Ectodermal cell (in vitro differentiated cells): Measurements from ENCODE around the gene PPFIA1.
A peak's percentile ranks its signal among the peaks of the same experiment; 100 is the strongest.

Source experiments
- H3K27ac ChIP-seq: 2 replicates; pipeline ENCODE4 v1.7.0; 2013; ENCODE audit warnings: mild to moderate bottlenecking, low read depth, low read length; ENCODE audit not compliant: insufficient read depth, poor library complexity, severe bottlenecking
- H3K27me3 ChIP-seq: 2 replicates; pipeline ENCODE4 v1.7.0; 2013; ENCODE audit warnings: mild to moderate bottlenecking, low read length; ENCODE audit not compliant: insufficient read depth, control insufficient read depth, poor library complexity, severe bottlenecking
- H3K36me3 ChIP-seq: one replicate; pipeline ENCODE4 v1.7.0; 2013; ENCODE audit warnings: low read length; ENCODE audit not compliant: control insufficient read depth, insufficient read depth
- H3K4me1 ChIP-seq: one replicate; pipeline ENCODE4 v1.7.0; 2013; ENCODE audit warnings: low read length; ENCODE audit not compliant: control insufficient read depth, insufficient read depth
- H3K4me3 ChIP-seq: 2 replicates; pipeline ENCODE4 v1.7.0; 2013; ENCODE audit warnings: low read depth, low read length, control low read depth; ENCODE audit not compliant: insufficient read depth
- H3K9me3 ChIP-seq: 2 replicates; pipeline ENCODE4 v1.7.0; 2013; ENCODE audit warnings: mild to moderate bottlenecking, low read length, moderate library complexity; ENCODE audit not compliant: control insufficient read depth
- WGBS, 2 experiments: methylation state at CpG; one replicate each; pipeline ENCODE4 v1.1.7; 2013; ENCODE audit warnings: missing lambda C conversion rate in 2 of 2; 5-methylcytosine and 5-hydroxymethylcytosine counted together

The PPFIA1 gene

DNA sequence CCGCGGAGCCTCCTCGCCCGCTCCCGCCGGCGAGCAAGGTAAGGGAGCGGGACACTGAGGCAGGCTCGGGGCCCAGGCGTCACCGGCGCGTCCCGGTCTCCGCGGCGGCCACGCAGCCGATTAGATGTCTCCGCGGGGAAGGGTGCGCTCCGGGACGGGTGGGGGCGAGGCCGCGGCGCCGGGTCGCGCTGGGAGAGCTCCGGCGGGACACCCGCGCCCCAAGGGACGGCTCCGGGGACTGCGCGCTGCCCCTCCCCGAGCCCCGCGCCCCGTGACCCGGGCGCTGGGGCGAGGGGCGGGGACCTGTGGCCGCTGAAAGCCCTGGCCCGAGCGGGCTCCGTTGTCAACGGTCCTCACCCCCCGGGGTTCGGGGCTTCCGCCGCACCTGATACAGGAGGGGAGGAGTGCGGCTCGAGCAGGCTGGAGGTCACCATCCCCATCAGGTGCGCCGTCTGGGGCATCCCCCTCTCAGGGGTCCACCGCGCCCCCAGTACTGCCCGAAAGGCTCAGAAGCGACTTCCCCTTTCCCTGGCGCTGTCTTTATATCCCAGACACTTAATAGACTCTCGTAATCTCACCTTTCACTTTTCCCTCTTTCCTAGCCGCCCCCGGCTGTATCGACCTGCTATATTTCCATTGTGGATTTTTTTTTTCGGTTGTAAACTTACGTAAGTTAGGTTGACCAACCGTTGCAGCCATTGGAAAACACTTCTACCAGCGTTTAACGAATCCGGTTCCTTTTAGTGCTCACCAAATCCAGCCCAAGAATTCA, 573 bp downstream of the PPFIA1 start:
- Histone ChIP-seq H3K9me3 (no peaks in the 10 kb centered on the region), H3K27ac (no peak overlapping the region), H3K4me3 (peak overlapping the region; percentile 74), H3K27me3 (peaks cover 11% of the 10 kb centered on the region), H3K4me1 (no peaks in the 10 kb centered on the region), H3K36me3 (peaks cover 11% of the 10 kb centered on the region)
- 1 to 2% methylated on average over 75 of the region's 75 CpGs for WGBS, 2 experiments

DNA sequence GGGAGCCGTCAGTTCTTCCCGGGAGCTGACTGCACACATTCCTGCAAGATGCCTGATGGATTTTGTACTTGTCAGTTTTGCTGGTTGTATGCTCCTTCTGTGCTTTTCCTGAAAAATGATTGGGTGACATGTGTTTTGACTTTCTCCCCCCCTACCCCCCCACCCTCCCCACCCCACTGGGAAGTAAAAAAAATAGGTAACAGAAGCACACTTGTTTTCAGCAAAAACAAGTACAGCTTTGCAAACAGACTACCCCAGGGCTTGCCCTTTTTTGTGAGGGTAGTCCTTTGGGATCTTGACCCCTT, 1.1 kb downstream of the PPFIA1 start:
- Histone ChIP-seq H3K27ac (no peak overlapping the region), H3K9me3 (no peaks in the 10 kb centered on the region), H3K4me3 (peak overlapping the region; percentile 74), H3K36me3 (peaks cover 11% of the 10 kb centered on the region), H3K27me3 (peaks cover 11% of the 10 kb centered on the region), H3K4me1 (no peaks in the 10 kb centered on the region)
- 20 to 39% methylated on average over 2 of the region's 2 CpGs for whole genome bisulfite sequencing, 2 experiments

DNA sequence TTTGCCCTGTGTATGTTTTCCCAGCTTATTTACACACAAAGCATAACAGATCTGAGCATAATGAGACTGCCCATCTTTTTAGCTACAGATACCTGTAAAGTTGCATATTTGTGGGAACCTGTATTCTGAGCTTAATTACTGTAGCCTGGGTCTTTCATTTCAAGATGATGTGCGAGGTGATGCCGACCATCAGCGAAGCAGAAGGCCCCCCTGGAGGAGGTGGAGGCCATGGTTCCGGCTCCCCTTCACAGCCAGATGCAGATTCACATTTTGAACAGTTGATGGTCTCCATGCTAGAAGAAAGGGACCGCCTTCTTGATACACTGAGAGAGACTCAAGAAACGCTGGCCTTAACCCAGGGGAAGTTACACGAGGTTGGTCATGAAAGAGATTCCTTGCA, 1.5 kb downstream of the PPFIA1 start:
- H3K4me1 ChIP-seq = no peaks in the 10 kb centered on the region

DNA sequence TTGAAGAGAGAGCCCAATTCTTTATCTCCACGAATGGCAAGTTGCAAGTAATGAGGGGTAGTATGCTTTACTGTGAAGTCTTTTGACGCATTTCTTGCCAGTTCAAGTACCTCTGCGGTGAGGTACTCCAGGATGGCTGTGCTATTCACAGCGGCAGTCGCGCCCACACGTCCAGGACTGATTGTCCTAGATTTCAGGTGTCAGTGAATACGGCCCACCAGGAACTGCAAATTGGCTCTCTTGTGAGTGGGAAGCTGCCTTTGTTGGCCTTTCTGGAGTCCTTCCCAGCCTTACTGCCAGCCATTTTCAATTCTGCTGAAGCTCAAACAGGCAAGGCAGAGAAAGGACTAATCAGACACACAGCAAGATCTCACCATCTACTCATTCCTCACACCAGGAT, 8.5 kb downstream of the PPFIA1 start:
- H3K36me3 ChIP-seq = peaks cover 8% of the 10 kb centered on the region
- no peaks in the 10 kb centered on the region for H3K27me3 ChIP-seq
- 96% methylated on average over 8 of the region's 8 CpGs for WGBS, 2 experiments
- H3K4me1 ChIP-seq = peaks cover 3% of the 10 kb centered on the region
- no peaks in the 10 kb centered on the region for H3K9me3 ChIP-seq
- no peak overlapping the region for H3K27ac ChIP-seq
- H3K4me3 ChIP-seq = no peak overlapping the region

More for the DNA sequence above, 1.5 kb downstream of the PPFIA1 start:
- H3K36me3 ChIP-seq = peaks cover 11% of the 10 kb centered on the region
- no peak overlapping the region for H3K27ac ChIP-seq
- H3K9me3 ChIP-seq = no peaks in the 10 kb centered on the region
- 86 to 90% methylated on average over 7 of the region's 7 CpGs for whole genome bisulfite sequencing, 2 experiments
- H3K27me3 ChIP-seq = peaks cover 11% of the 10 kb centered on the region
- H3K4me3 ChIP-seq = no peak overlapping the region

DNA sequence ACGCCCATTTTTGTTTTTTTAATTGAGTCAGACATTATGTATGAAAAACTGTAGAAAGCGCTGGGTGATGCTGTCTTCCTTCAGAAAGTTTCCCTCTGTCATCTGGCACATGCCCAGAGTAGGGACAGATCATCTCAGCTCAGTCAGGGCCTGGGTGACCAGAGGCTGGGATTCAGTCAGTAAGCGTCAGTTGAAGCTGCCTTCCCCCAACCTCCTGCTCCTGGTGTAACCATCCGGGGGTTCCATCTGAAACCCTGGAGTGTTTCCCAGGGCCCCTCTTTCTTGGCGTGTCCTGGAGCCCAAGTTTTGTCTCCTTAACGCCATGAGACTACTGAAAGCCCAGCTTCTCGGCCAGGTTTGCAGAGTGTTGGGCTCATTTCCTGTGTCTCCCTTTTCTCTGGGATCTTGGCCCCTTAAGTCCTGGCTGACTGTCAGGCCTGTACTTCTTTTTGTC, 10.7 kb downstream of the PPFIA1 start:
- H3K27ac ChIP-seq = no peak overlapping the region
- peaks cover 7% of the 10 kb centered on the region for H3K36me3 ChIP-seq
- H3K27me3 ChIP-seq = no peaks in the 10 kb centered on the region
- 90 to 91% methylated on average over 7 of the region's 7 CpGs for WGBS, 2 experiments
- H3K4me3 ChIP-seq = no peak overlapping the region
- H3K9me3 ChIP-seq = no peaks in the 10 kb centered on the region
- peaks cover 3% of the 10 kb centered on the region for H3K4me1 ChIP-seq

DNA sequence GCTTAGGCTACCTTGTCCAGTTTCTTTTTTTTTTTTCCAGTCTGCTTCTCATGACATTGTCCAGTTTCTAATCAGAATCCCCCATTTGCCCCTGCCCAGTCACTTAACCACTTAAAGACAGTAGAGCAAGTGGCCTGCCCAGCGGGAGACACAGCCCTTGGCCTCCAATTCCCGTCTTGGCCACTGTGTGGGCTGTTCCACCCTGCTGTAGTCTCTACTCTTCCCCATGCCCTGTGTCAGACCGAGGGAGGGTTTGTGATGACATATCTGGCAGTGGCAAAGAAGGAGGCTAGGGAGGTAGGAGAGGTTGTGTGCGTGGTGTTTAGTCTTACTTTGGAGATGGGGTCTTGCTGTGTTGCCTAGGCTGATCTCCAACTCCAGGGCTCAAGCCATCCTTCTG, 11.5 kb downstream of the PPFIA1 start:
- peaks cover 14% of the 10 kb centered on the region for H3K36me3 ChIP-seq
- 92 to 94% methylated on average over 4 of the region's 4 CpGs for WGBS, 2 experiments

DNA sequence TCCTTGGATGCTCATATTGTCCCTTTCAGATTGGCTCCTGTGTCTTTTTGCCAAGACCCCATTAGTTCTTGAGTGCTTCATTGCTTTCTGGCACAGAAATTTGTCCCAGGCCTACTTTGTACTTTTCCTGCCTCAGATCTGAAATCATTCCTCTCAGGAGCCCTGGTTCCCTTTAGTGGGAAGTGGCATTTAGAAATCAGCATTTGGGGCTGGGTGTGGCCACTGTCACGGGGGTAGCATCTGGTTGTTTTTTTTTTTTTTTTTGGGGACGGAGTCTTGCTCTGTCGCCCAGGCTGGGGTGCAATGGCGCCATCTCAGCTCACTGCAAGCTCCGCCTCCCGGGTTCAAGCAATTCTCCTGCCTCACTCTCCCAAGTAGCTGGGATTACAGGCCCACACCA, 18.2 kb downstream of the PPFIA1 start:
- 92 to 95% methylated on average over 6 of the region's 6 CpGs for WGBS, 2 experiments
- Histone ChIP-seq H3K27ac (no peak overlapping the region), H3K9me3 (no peaks in the 10 kb centered on the region), H3K4me1 (no peaks in the 10 kb centered on the region), H3K27me3 (no peaks in the 10 kb centered on the region), H3K36me3 (peaks cover 24% of the 10 kb centered on the region), H3K4me3 (no peak overlapping the region)

More for the DNA sequence above, 11.5 kb downstream of the PPFIA1 start:
- Histone ChIP-seq H3K4me3 (no peak overlapping the region), H3K9me3 (no peaks in the 10 kb centered on the region), H3K4me1 (peaks cover 3% of the 10 kb centered on the region), H3K27me3 (no peaks in the 10 kb centered on the region), H3K27ac (no peak overlapping the region)

DNA sequence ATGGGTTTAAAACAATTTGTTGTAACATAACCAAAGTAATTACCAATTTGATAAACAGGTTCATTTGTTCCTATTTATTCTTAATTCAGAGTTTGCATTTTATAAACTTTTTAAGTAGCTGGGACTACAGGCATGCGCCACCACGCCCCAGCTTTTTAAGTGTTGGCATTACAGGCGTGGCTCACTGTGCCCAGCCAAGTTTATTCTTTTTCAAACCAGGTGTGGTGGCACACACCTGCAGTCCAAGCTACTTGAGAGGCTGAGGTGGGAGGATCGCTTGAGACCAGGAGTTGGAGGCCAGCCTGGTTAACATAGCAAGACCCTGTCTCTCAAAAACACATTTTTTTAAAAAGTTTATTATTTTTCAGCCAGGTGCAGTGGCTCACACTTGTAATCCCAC, 19.1 kb downstream of the PPFIA1 start:
- Histone ChIP-seq H3K36me3 (peaks cover 24% of the 10 kb centered on the region), H3K4me3 (no peak overlapping the region), H3K4me1 (no peaks in the 10 kb centered on the region), H3K9me3 (no peaks in the 10 kb centered on the region), H3K27me3 (no peaks in the 10 kb centered on the region), H3K27ac (no peak overlapping the region)
- 97% methylated on average over 4 of the region's 4 CpGs for WGBS, 2 experiments

DNA sequence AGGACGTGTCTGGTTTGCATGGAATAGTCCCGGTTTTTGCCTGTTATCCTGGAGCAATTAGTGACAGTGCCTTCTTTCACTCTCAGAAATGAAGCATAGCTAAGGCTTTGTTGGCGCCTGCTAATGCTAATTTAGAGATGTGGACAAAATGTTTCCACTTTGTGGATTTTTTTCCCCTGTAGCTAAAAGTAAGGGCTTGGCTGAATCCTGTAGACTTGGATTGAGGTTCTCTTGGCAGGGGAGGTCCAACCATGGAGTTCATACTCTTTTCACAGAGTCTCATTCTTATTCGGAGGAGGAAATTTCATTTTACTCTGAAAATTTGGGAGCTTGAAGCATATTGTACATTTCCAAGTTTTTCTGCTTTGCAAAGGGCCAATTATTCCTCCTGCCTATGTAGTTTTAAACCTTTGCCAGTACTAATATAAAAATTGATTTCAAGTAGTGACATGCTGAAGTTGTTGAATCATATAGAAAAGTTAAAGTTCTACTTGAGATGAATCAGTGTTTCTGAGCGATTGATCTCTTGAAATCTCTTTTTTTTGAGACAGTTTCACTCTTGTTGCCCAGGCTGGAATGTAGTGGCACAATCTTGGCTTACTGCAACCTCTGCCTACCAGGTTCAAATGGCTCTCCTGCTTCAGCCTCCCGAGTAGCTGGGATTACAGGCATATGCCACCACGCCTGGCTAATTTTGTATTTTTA, 20.0 kb downstream of the PPFIA1 start:
- Histone ChIP-seq H3K4me3 (no peak overlapping the region), H3K9me3 (no peaks in the 10 kb centered on the region), H3K36me3 (peaks cover 23% of the 10 kb centered on the region), H3K27me3 (no peaks in the 10 kb centered on the region), H3K4me1 (no peaks in the 10 kb centered on the region), H3K27ac (no peak overlapping the region)
- WGBS, 2 experiments = 91 to 97% methylated on average over 7 of the region's 7 CpGs

DNA sequence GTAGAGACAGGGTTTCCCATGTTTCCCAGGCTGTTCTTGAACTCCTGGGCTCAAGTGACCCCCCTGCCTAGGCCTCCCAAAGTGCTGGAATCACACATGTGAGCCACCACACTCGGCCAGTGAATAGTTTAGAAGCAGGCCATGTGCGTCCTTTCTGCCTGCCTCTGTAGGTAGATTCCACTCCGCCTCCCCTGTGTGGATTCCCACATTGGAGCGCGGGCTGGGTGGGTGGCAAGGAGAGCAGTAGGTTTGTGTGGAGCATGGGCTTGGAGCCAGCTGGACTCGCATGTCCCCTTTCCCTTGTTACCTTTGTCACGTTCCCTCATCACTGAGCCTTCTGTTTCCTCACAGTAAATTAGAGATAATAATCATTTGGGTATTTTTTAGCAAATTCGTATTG, 21.7 kb downstream of the PPFIA1 start:
- no peak overlapping the region for H3K27ac ChIP-seq
- WGBS, 2 experiments = 95 to 98% methylated on average over 7 to 8 of the region's 8 CpGs
- no peak overlapping the region for H3K4me3 ChIP-seq
- H3K9me3 ChIP-seq = no peaks in the 10 kb centered on the region
- no peaks in the 10 kb centered on the region for H3K27me3 ChIP-seq
- no peaks in the 10 kb centered on the region for H3K4me1 ChIP-seq
- peaks cover 8% of the 10 kb centered on the region for H3K36me3 ChIP-seq
